H9 (cell line): ENCODE results near the gene KIF6. TPM values are rescaled to one million over a fixed set of nuclear protein-coding genes. Genes with fewer than 3 reads are reported as not detected.

Experiments used
- DNase-seq: peaks from one replicate; pipeline ENCODE4 v3.0.0-alpha.2; 2017
- H2AFZ ChIP-seq: one replicate; pipeline ENCODE4 v1.6.1; 2013; ENCODE audit warnings: mild to moderate bottlenecking, low read length, control low read depth, moderate library complexity
- H2AK5ac ChIP-seq: 2 replicates; pipeline ENCODE4 v1.6.1; 2013; ENCODE audit warnings: low read length, control low read depth, mixed read lengths; ENCODE audit not compliant: insufficient read length
- H2BK120ac ChIP-seq: one replicate; pipeline ENCODE4 v1.6.1; 2013; ENCODE audit warnings: low read depth, mild to moderate bottlenecking, low read length, control low read depth, inconsistent platforms; ENCODE audit not compliant: poor library complexity, severe bottlenecking
- H2BK12ac ChIP-seq: 2 replicates; pipeline ENCODE4 v1.6.1; 2013; ENCODE audit warnings: low read length, control low read depth, mixed read lengths, low read depth; ENCODE audit not compliant: insufficient read length
- H2BK15ac ChIP-seq: 2 replicates; pipeline ENCODE4 v1.6.1; 2013; ENCODE audit warnings: low read depth, low read length, control low read depth
- H2BK20ac ChIP-seq: one replicate; pipeline ENCODE4 v1.6.1; 2013; ENCODE audit warnings: low read depth, mild to moderate bottlenecking, low read length, control low read depth, inconsistent platforms; ENCODE audit not compliant: poor library complexity, severe bottlenecking
- H2BK5ac ChIP-seq: 2 replicates; pipeline ENCODE4 v1.6.1; 2013; ENCODE audit warnings: low read length, control low read depth, mixed read lengths; ENCODE audit not compliant: insufficient read length
- H3K14ac ChIP-seq: 2 replicates; pipeline ENCODE4 v1.6.1; 2013; ENCODE audit warnings: low read length, control low read depth; ENCODE audit not compliant: insufficient read depth
- H3K18ac ChIP-seq: 2 replicates; pipeline ENCODE4 v1.6.1; 2013; ENCODE audit warnings: low read depth, mild to moderate bottlenecking, mixed read lengths, low read length, control low read depth; ENCODE audit not compliant: insufficient read length
- H3K23ac ChIP-seq: 2 replicates; pipeline ENCODE4 v1.6.1; 2013; ENCODE audit warnings: low read length, control low read depth, mixed read lengths, low read depth; ENCODE audit not compliant: insufficient read length
- H3K23me2 ChIP-seq: 2 replicates; pipeline ENCODE4 v1.6.1; 2013; ENCODE audit warnings: low read depth, mild to moderate bottlenecking, mixed read lengths, low read length, control low read depth; ENCODE audit not compliant: insufficient read length, poor library complexity, severe bottlenecking
- H3K27ac ChIP-seq: 2 replicates; pipeline ENCODE4 v1.5.1; 2013; ENCODE audit warnings: low read length, control low read depth, mixed read lengths, low read depth; ENCODE audit not compliant: insufficient read length
- H3K27me3 ChIP-seq: 2 replicates; pipeline ENCODE4 v1.6.1; 2013; ENCODE audit warnings: low read length, control low read depth, inconsistent platforms; ENCODE audit not compliant: insufficient read depth
- H3K4ac ChIP-seq: 2 replicates; pipeline ENCODE4 v1.6.1; 2013; ENCODE audit warnings: low read depth, mild to moderate bottlenecking, control low read depth, inconsistent platforms, low read length, moderate library complexity
- H3K4me1 ChIP-seq: 2 replicates; pipeline ENCODE4 v1.6.1; 2013; ENCODE audit warnings: low read length, control low read depth, inconsistent platforms; ENCODE audit not compliant: insufficient read depth
- H3K4me2 ChIP-seq: 2 replicates; pipeline ENCODE4 v1.6.1; 2013; ENCODE audit warnings: low read length, control low read depth, mixed read lengths; ENCODE audit not compliant: insufficient read length, insufficient read depth
- H3K56ac ChIP-seq: 2 replicates; pipeline ENCODE4 v1.6.1; 2013; ENCODE audit warnings: low read depth, mild to moderate bottlenecking, mixed read lengths, low read length, control low read depth; ENCODE audit not compliant: insufficient read length
- H3K79me1 ChIP-seq: 2 replicates; pipeline ENCODE4 v1.6.1; 2013; ENCODE audit warnings: low read depth, mild to moderate bottlenecking, moderate library complexity, low read length, control low read depth, inconsistent platforms; ENCODE audit not compliant: insufficient read depth, poor library complexity, severe bottlenecking
- H3K79me2 ChIP-seq: 2 replicates; pipeline ENCODE4 v1.6.1; 2013; ENCODE audit warnings: low read length, control low read depth, inconsistent platforms; ENCODE audit not compliant: insufficient read depth
- H3K9ac ChIP-seq: 2 replicates; pipeline ENCODE4 v1.6.1; 2013; ENCODE audit warnings: low read length, control low read depth, mixed read lengths; ENCODE audit not compliant: insufficient read length; ENCODE audit errors: extremely low read depth
- H3K9me3 ChIP-seq: one replicate; pipeline ENCODE4 v1.6.1; 2013; ENCODE audit warnings: low read depth, low read length, inconsistent platforms; ENCODE audit not compliant: control insufficient read depth
- H3T11ph ChIP-seq: one replicate; pipeline ENCODE4 v1.6.1; 2013; ENCODE audit warnings: mild to moderate bottlenecking, low read length, control low read depth, inconsistent platforms
- H4K20me1 ChIP-seq: one replicate; pipeline ENCODE4 v1.6.1; 2013; ENCODE audit not compliant: control insufficient read depth, insufficient read length, insufficient read depth
- H4K5ac ChIP-seq: 2 replicates; pipeline ENCODE4 v1.6.1; 2013; ENCODE audit warnings: low read depth, mild to moderate bottlenecking, mixed read lengths, low read length, control low read depth; ENCODE audit not compliant: insufficient read length
- H4K8ac ChIP-seq: replicated peaks from 2 replicates; pipeline ENCODE4 v1.6.1; 2013; ENCODE audit warnings: low read length, control low read depth, mixed read lengths, low read depth; ENCODE audit not compliant: insufficient read length
- H4K91ac ChIP-seq: 2 replicates; pipeline ENCODE4 v1.6.1; 2013; ENCODE audit warnings: low read depth, mild to moderate bottlenecking, moderate library complexity, mixed read lengths, low read length, control low read depth; ENCODE audit not compliant: insufficient read length
- H3K27ac Mint-ChIP-seq, 3 experiments: 2 replicates in 2 of 3; 3 replicates in 1 of 3; pipeline ENCODE4 v1.8.0; 2020 to 2021; ENCODE audit warnings: mixed read lengths in 3 of 3, mild to moderate bottlenecking in 1 of 3, moderate library complexity in 1 of 3
- H3K27me3 Mint-ChIP-seq: 2 replicates; pipeline ENCODE4 v1.8.0; 2021; ENCODE audit warnings: low read depth, mild to moderate bottlenecking, moderate library complexity, mixed read lengths
- H3K36me3 Mint-ChIP-seq, 3 experiments: 2 replicates in 2 of 3; 3 replicates in 1 of 3; pipeline ENCODE4 v1.8.0; 2020 to 2021; ENCODE audit warnings: low read depth in 3 of 3, mixed read lengths in 3 of 3; ENCODE audit not compliant: insufficient read depth in 1 of 3
- H3K4me1 Mint-ChIP-seq, 2 experiments: 2 replicates each; pipeline ENCODE4 v1.8.0; 2020; ENCODE audit warnings: mixed read lengths in 2 of 2
- H3K4me3 Mint-ChIP-seq, 2 experiments: 2 replicates in 1 of 2; 3 replicates in 1 of 2; pipeline ENCODE4 v1.8.0; 2020 to 2021; ENCODE audit warnings: mild to moderate bottlenecking in 2 of 2, mixed read lengths in 2 of 2, moderate library complexity in 1 of 2
- H3K9me3 Mint-ChIP-seq, 2 experiments: 2 replicates in 1 of 2; 3 replicates in 1 of 2; pipeline ENCODE4 v1.8.0; 2020; ENCODE audit warnings: mild to moderate bottlenecking in 2 of 2, mixed read lengths in 2 of 2, moderate library complexity in 1 of 2
- CTCF ChIP-seq: fragments of 200-600 bp; sonication (generic); conservative IDR thresholded peaks from 3 replicates; pipeline ENCODE4 v1.8.0; 2021; ENCODE audit warnings: antibody characterized with exemption, mild to moderate bottlenecking
- WGBS: extraction: QIAGEN DNeasy Blood & Tissue Kit; methylation state at CpG from one replicate; pipeline ENCODE4 v1.1.7; 2013; ENCODE audit warnings: missing lambda C conversion rate, low lambda C conversion rate, mixed read lengths; ENCODE audit not compliant: insufficient read length; ENCODE audit errors: extremely low coverage; 5-methylcytosine and 5-hydroxymethylcytosine counted together
- total RNA-seq: library from RNA; stranded (reverse); gene quantifications from 2 replicates; pipeline ENCODE4 v1.2.1, GENCODE V29; 2021

The KIF6 gene
- total RNA-seq, 1 experiment from 2014 or later = 0.63 TPM

- Histone ChIP-seq H3K23me2 (no peaks in the 10 kb centered on the region), H3K18ac (no peak overlapping the region), H4K91ac (no peak overlapping the region), H4K5ac (no peak overlapping the region), H3K56ac (no peak overlapping the region), H3K79me2 (no peaks in the 10 kb centered on the region), H3K4ac (no peak overlapping the region), H2BK20ac (no peak overlapping the region), H3K79me1 (no peaks in the 10 kb centered on the region), H3K27me3 (no peaks in the 10 kb centered on the region; the same call in 1 of the 2 replicates), H3K27ac (no peak overlapping the region), H3K14ac (no peak overlapping the region), H2AK5ac (no peak overlapping the region), H3K4me1 (no peaks in the 10 kb centered on the region), H2BK120ac (no peak overlapping the region), H2BK5ac (no peak overlapping the region), H2AFZ (no peak overlapping the region), H3K9me3 (no peaks in the 10 kb centered on the region), H4K20me1 (no peaks in the 10 kb centered on the region), H3K4me2 (no peak overlapping the region), H3K23ac (no peak overlapping the region), H3K9ac (no peak overlapping the region), H2BK12ac (no peak overlapping the region), H4K8ac (no peak overlapping the region), H3T11ph (no peak overlapping the region), H2BK15ac (no peak overlapping the region)
- H3K36me3 Mint-ChIP-seq = no peaks in the 10 kb centered on the region; a peak in 1 of 7 replicates
- TF ChIP-seq CTCF = no peak
- no peak overlapping the region for H3K4me3 Mint-ChIP-seq
- no peak for DNase-seq
- no CpG with 5 or more reads among the region's 3 CpGs for WGBS
- no peak overlapping the region for H3K27ac Mint-ChIP-seq
- H3K4me1 Mint-ChIP-seq = no peaks in the 10 kb centered on the region; a peak in 1 of 4 replicates
- H3K27me3 Mint-ChIP-seq = peaks cover 38% of the 10 kb centered on the region
- H3K9me3 Mint-ChIP-seq = no peaks in the 10 kb centered on the region
These were observed 394.7 kb downstream of the KIF6 start for GRCh38 chr6:39330476-39330875.
